SH-SY5Y (cell line): ENCODE measurements around the gene FBXO44.

Experiments used
- GATA2 ChIP-seq: IDR thresholded peaks from 2 replicates; pipeline ENCODE4 v1.6.1; 2011; ENCODE audit warnings: mild to moderate bottlenecking, low read depth, low read length
- GATA3 ChIP-seq: IDR thresholded peaks from 2 replicates; pipeline ENCODE4 v1.6.1; 2011; ENCODE audit warnings: low read depth, mild to moderate bottlenecking, low read length, moderate library complexity

DNA sequence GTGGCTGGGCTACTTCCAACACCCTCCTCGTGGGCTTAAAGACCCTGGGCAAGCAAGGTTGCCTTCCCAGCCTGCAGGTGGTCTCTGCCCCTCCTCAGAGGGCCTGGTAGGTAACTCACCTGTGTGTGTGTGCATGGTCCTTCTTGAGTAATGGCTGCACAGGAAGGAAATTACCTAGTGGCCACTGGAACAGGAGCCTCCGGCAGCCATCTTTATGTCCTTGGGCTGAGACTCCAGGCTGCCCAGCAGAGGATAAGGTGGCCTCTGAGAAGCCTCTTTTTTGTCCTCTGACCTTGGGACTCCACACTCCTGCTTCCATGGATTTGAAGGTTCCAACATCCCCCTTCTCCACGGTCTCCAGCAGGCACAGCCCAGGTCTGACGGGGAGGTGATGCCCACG, 56.8 kb downstream of the FBXO44 start:
- TF ChIP-seq GATA2 (no peak), GATA3 (no peak)
